Tibial nerve (tissue), 4 donors: ENCODE results near the gene CHD2. TPM values are rescaled to one million over a fixed set of nuclear protein-coding genes. Genes with fewer than 3 reads are reported as not detected.
"Not testable (repeated sequence)": the region's sequence is repeated elsewhere in the genome, so short reads cannot be mapped to it uniquely, and the experiment has no call there.

Source experiments
- DNase-seq, 2 donors: peaks; one replicate each; pipeline ENCODE4 v3.0.0-alpha.2; 2019; ENCODE audit warnings: low spot score in 2 of 2
- H3K27ac ChIP-seq, 4 donors: fragments of 200-600 bp; sonication (generic) in 3 of 4; one replicate each; pipeline ENCODE4 v1.5.1; 2017 to 2019; ENCODE audit warnings: mild to moderate bottlenecking in 1 of 4
- H3K27me3 ChIP-seq, 2 donors: fragments of 200-600 bp; sonication (generic) in 1 of 2; one replicate each; pipeline versions ENCODE4 v1.5.1 to v1.6.0; 2017 to 2019
- H3K36me3 ChIP-seq, 3 donors: fragments of 200-600 bp; sonication (generic); one replicate each; pipeline ENCODE4 v1.5.1; 2018 to 2019
- H3K4me1 ChIP-seq, 4 donors: fragments of 200-600 bp; sonication (generic) in 3 of 4; one replicate each; pipeline ENCODE4 v1.5.1; 2017 to 2019
- H3K4me3 ChIP-seq, 4 donors: fragments of 200-600 bp; sonication (generic) in 3 of 4; one replicate each; pipeline ENCODE4 v1.5.1; 2017 to 2019; ENCODE audit warnings: mild to moderate bottlenecking in 1 of 4, moderate library complexity in 1 of 4
- H3K9me3 ChIP-seq, 4 donors: fragments of 200-600 bp; sonication (generic) in 3 of 4; one replicate each; pipeline ENCODE4 v1.5.1; 2017 to 2019
- CTCF ChIP-seq, 5 experiments: fragments of 200-600 bp in 3 of 5; fragments of 450-650 bp in 2 of 5; sonication (generic) in 3 of 5; IDR thresholded peaks; one replicate each; pipeline ENCODE4 v1.5.1; 2016 to 2019; ENCODE audit warnings: antibody characterized with exemption in 5 of 5, mild to moderate bottlenecking in 3 of 5, moderate library complexity in 2 of 5
- EP300 ChIP-seq, 2 donors: sonication (generic); formaldehyde crosslinking; IDR thresholded peaks; one replicate each; pipeline ENCODE4 v1.6.1; 2017; ENCODE audit warnings: antibody characterized with exemption in 2 of 2, mild to moderate bottlenecking in 1 of 2
- POLR2A ChIP-seq, 2 donors: fragments of 450-650 bp; IDR thresholded peaks; one replicate each; pipeline ENCODE4 v1.6.1; 2017; ENCODE audit warnings: antibody characterized with exemption in 2 of 2, mild to moderate bottlenecking in 2 of 2, moderate library complexity in 2 of 2
- WGBS, 2 donors: methylation state at CpG; one replicate each; pipeline ENCODE4 v1.1.5; 2018; 5-methylcytosine and 5-hydroxymethylcytosine counted together
- total RNA-seq, 4 donors: library from RNA; depleted of rRNA; stranded (reverse); fragments of >200 nt; gene quantifications; one replicate each; pipeline ENCODE4 v1.1.0, GENCODE V29; 2016

Gene CHD2
- total RNA-seq, 4 donors from 2014 or later: 96.5 to 133 (median 102) TPM

- no peak for TF ChIP-seq POLR2A (IDR thresholded peaks at IDR 0.05)
- no peak for TF ChIP-seq EP300 (IDR thresholded peaks at IDR 0.05)
- TF ChIP-seq CTCF (IDR thresholded peaks at IDR 0.05): no peak
- DNase-seq: no peak
- Histone ChIP-seq H3K4me3 (no peak overlapping the region), H3K4me1 (peaks cover 0 to 88% (median 8%) of the 10 kb centered on the region in 4 donors), H3K27ac (peak overlapping the region in 1 of 4 donors; percentile 6), H3K36me3 (peaks cover 0 to 12% (median 0%) of the 10 kb centered on the region in 3 donors), H3K27me3 (no peaks in the 10 kb centered on the region), H3K9me3 (no peaks in the 10 kb centered on the region)
- WGBS, 2 donors: 64 to 74% methylated on average over 8 of the region's 8 CpGs
Observed at GRCh38 chr15:93059442-93059841, 159.3 kb downstream of the CHD2 start.

- H3K27ac ChIP-seq: no peak overlapping the region
- TF ChIP-seq POLR2A (IDR thresholded peaks at IDR 0.05): no peak
- TF ChIP-seq EP300 (IDR thresholded peaks at IDR 0.05): no peak
- TF ChIP-seq CTCF (IDR thresholded peaks at IDR 0.05): no peak
Observed at GRCh38 chr15:93060336-93061248, 160.5 kb downstream of the CHD2 start.

GRCh38 chr15:93062628-93063261 lies 162.6 kb downstream of the CHD2 start:
- H3K4me1 ChIP-seq: peaks cover 0 to 96% (median 8%) of the 10 kb centered on the region in 4 donors
- H3K9me3 ChIP-seq, H3K27me3 ChIP-seq, DNase-seq, H3K4me3 ChIP-seq: not testable (repeated sequence)
- H3K27ac ChIP-seq: peak overlapping the region in 2 of 4 donors; percentile 43 to 60
- peaks cover 0 to 11% (median 0%) of the 10 kb centered on the region in 3 donors for H3K36me3 ChIP-seq
- 53 to 54% methylated on average over 11 of the region's 13 CpGs for WGBS, 2 donors

More at GRCh38 chr15:93060336-93061248, 160.5 kb downstream of the CHD2 start:
- Histone ChIP-seq H3K27me3 (no peaks in the 10 kb centered on the region), H3K36me3 (peaks cover 0 to 7% (median 0%) of the 10 kb centered on the region in 3 donors), H3K9me3 (no peaks in the 10 kb centered on the region), H3K4me1 (peaks cover 0 to 96% (median 8%) of the 10 kb centered on the region in 4 donors), H3K4me3 (no peak overlapping the region)
- 79 to 84% methylated on average over 19 of the region's 19 CpGs for WGBS, 2 donors
- no peak for DNase-seq

- Histone ChIP-seq H3K36me3 (peaks cover 0 to 11% (median 0%) of the 10 kb centered on the region in 3 donors), H3K4me3 (no peak overlapping the region), H3K4me1 (peaks cover 0 to 96% (median 8%) of the 10 kb centered on the region in 4 donors), H3K27ac (peak overlapping the region in 2 of 4 donors; percentile 36 to 60), H3K9me3 (no peaks in the 10 kb centered on the region), H3K27me3 (no peaks in the 10 kb centered on the region)
- DNase-seq: no peak
- 67 to 79% methylated on average over 8 of the region's 8 CpGs for WGBS, 2 donors
- TF ChIP-seq POLR2A (IDR thresholded peaks at IDR 0.05) (no peak), EP300 (IDR thresholded peaks at IDR 0.05) (no peak), CTCF (IDR thresholded peaks at IDR 0.05) (no peak)
Observed at GRCh38 chr15:93063262-93063671, 163.1 kb downstream of the CHD2 start.

GRCh38 chr15:93063796-93064690 lies 163.9 kb downstream of the CHD2 start:
- no peaks in the 10 kb centered on the region for H3K27me3 ChIP-seq
- H3K4me1 ChIP-seq: peaks cover 0 to 96% (median 8%) of the 10 kb centered on the region in 4 donors
- WGBS, 2 donors: 80 to 83% methylated on average over 23 of the region's 23 CpGs
- peak overlapping the region in 2 of 4 donors; percentile 60 to 83 for H3K27ac ChIP-seq
- H3K36me3 ChIP-seq: peaks cover 0 to 11% (median 0%) of the 10 kb centered on the region in 3 donors
- no peak for DNase-seq
- TF ChIP-seq EP300 (IDR thresholded peaks at IDR 0.05) (no peak), CTCF (IDR thresholded peaks at IDR 0.05) (no peak), POLR2A (IDR thresholded peaks at IDR 0.05) (no peak)
- H3K9me3 ChIP-seq: no peaks in the 10 kb centered on the region
- no peak overlapping the region for H3K4me3 ChIP-seq
